DND-41 (cell line): ENCODE data around the gene RAPGEF1.

Experiments
- ATAC-seq: fragments of 200-7000 bp; cut with Tn5 transposase; 3 replicates; pipeline ENCODE4 v1.9.1; 2021; ENCODE audit warnings: low read depth; ENCODE audit not compliant: insufficient read depth
- DNase-seq: peaks from one replicate; pipeline ENCODE4 v3.0.0-alpha.2; 2020
- H2AFZ ChIP-seq: 2 replicates; pipeline ENCODE4 v1.6.0; 2012; ENCODE audit warnings: low read depth, low read length
- H3K27ac ChIP-seq: 2 replicates; pipeline ENCODE4 v1.5.1; 2012; ENCODE audit warnings: low read length, inconsistent platforms
- H3K27me3 ChIP-seq: fragments of 200-600 bp; sonication (generic); 2 replicates; pipeline ENCODE4 v1.6.0; 2012; ENCODE audit warnings: low read length, mild to moderate bottlenecking, inconsistent platforms; ENCODE audit not compliant: insufficient read depth, poor library complexity
- H3K36me3 ChIP-seq: 2 replicates; pipeline ENCODE4 v1.5.1; 2012; ENCODE audit warnings: low read length, inconsistent platforms; ENCODE audit not compliant: insufficient read depth
- H3K4me1 ChIP-seq: 2 replicates; pipeline ENCODE4 v1.5.1; 2012; ENCODE audit warnings: mild to moderate bottlenecking, low read length; ENCODE audit not compliant: insufficient read depth
- H3K4me2 ChIP-seq: 2 replicates; pipeline ENCODE4 v1.6.0; 2012; ENCODE audit warnings: mild to moderate bottlenecking, moderate library complexity, low read length, inconsistent platforms; ENCODE audit not compliant: insufficient read depth
- H3K4me3 ChIP-seq, 2 experiments: fragments of 200-600 bp in 1 of 2; shearing (Covaris generic) in 1 of 2; 2 replicates each; pipeline ENCODE4 v1.5.1; 2012 to 2016; ENCODE audit warnings: inconsistent platforms in 2 of 2, low read length in 2 of 2, mild to moderate bottlenecking in 2 of 2, low read depth in 1 of 2, moderate library complexity in 1 of 2
- H3K79me2 ChIP-seq: 2 replicates; pipeline ENCODE4 v1.6.0; 2012; ENCODE audit warnings: low read length, inconsistent platforms; ENCODE audit not compliant: insufficient read depth
- H3K9ac ChIP-seq: 2 replicates; pipeline ENCODE4 v1.6.0; 2012; ENCODE audit warnings: low read depth, mild to moderate bottlenecking, inconsistent platforms, low read length, moderate library complexity
- H3K9me3 ChIP-seq: 2 replicates; pipeline ENCODE4 v1.5.1; 2012; ENCODE audit warnings: low read length, moderate library complexity, mild to moderate bottlenecking, inconsistent platforms; ENCODE audit not compliant: insufficient read depth, severe bottlenecking
- H4K20me1 ChIP-seq: 2 replicates; pipeline ENCODE4 v1.6.0; 2012; ENCODE audit warnings: low read length; ENCODE audit not compliant: insufficient read depth
- CTCF ChIP-seq: IDR thresholded peaks from 2 replicates; pipeline ENCODE4 v1.5.1; 2012; ENCODE audit warnings: borderline replicate concordance, low read length, moderate library complexity, mild to moderate bottlenecking; ENCODE audit not compliant: poor library complexity, severe bottlenecking; ENCODE audit errors: extremely low read depth
- EZH2 ChIP-seq: IDR thresholded peaks from 3 replicates; pipeline ENCODE4 v1.6.1; 2012; ENCODE audit warnings: borderline replicate concordance, low read depth, mild to moderate bottlenecking, moderate library complexity, low read length, inconsistent platforms; ENCODE audit not compliant: severe bottlenecking

The RAPGEF1 gene

GRCh38 chr9:131587331-131587730 is 152.5 kb downstream of the RAPGEF1 start:
- no peak overlapping the region for H3K4me2 ChIP-seq
- no peak for ATAC-seq
- no peak overlapping the region for H3K27ac ChIP-seq
- H2AFZ ChIP-seq: no peak overlapping the region
- TF ChIP-seq EZH2 (no peak), CTCF (no peak)
- H3K79me2 ChIP-seq: no peaks in the 10 kb centered on the region
- H3K36me3 ChIP-seq: peaks cover 60% of the 10 kb centered on the region
- H3K9ac ChIP-seq: no peak overlapping the region
- H3K27me3 ChIP-seq: no peaks in the 10 kb centered on the region
- no peak overlapping the region for H3K4me3 ChIP-seq
- H3K9me3 ChIP-seq: no peaks in the 10 kb centered on the region
- peaks cover 4% of the 10 kb centered on the region for H4K20me1 ChIP-seq
- DNase-seq: no peak
- H3K4me1 ChIP-seq: peaks cover 22% of the 10 kb centered on the region

GRCh38 chr9:131585375-131585774 is 154.5 kb downstream of the RAPGEF1 start:
- H3K27me3 ChIP-seq: no peaks in the 10 kb centered on the region
- no peak overlapping the region for H3K4me2 ChIP-seq
- peaks cover 4% of the 10 kb centered on the region for H4K20me1 ChIP-seq
- H3K27ac ChIP-seq: peak overlapping the region; percentile 59
- peaks cover 61% of the 10 kb centered on the region for H3K36me3 ChIP-seq
- H3K9me3 ChIP-seq: no peaks in the 10 kb centered on the region
- H2AFZ ChIP-seq: no peak overlapping the region
- H3K79me2 ChIP-seq: no peaks in the 10 kb centered on the region
- no peak overlapping the region for H3K4me3 ChIP-seq
- peaks cover 22% of the 10 kb centered on the region for H3K4me1 ChIP-seq
- 0 out of 2 replicates have a peak overlapping the region, but pooled peaks have one; percentile 11 for H3K9ac ChIP-seq
- DNase-seq: peak; percentile 75
- peak; percentile 16 for TF ChIP-seq CTCF
- no peak for TF ChIP-seq EZH2
- ATAC-seq: peak; percentile 97

DNA sequence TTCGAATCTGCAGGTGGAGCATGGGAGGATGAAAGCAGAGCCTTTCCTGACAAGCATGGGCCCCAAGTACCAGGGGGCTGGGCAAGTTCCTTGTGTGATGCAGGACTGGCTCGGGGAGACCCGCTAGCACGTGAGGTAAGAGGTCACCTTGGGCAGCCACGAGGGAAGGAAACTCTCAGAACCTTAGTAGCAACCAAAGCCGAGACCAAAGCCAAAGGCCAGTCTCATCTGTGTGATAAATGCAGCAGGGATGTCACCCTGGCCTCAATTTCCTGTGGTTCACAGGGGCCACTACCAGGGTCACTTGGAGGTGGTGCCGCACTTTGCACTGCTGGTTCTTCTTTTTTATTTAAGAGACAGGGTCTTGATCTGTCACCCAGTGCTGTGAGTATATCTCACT is 155.0 kb downstream of the RAPGEF1 start:
- H3K4me3 ChIP-seq: no peak overlapping the region
- no peaks in the 10 kb centered on the region for H3K79me2 ChIP-seq
- H3K4me2 ChIP-seq: no peak overlapping the region
- H3K36me3 ChIP-seq: peaks cover 61% of the 10 kb centered on the region
- peak overlapping the region; percentile 59 for H3K27ac ChIP-seq
- DNase-seq: no peak
- peaks cover 22% of the 10 kb centered on the region for H3K4me1 ChIP-seq
- TF ChIP-seq CTCF: no peak
- no peak for TF ChIP-seq EZH2
- no peaks in the 10 kb centered on the region for H3K27me3 ChIP-seq
- H4K20me1 ChIP-seq: peaks cover 4% of the 10 kb centered on the region
- no peak overlapping the region for H2AFZ ChIP-seq
- no peak for ATAC-seq
- 0 out of 2 replicates have a peak overlapping the region, but pooled peaks have one; percentile 11 for H3K9ac ChIP-seq
- no peaks in the 10 kb centered on the region for H3K9me3 ChIP-seq
